ENCODE data around the gene EPHB2. TPM values are rescaled to one million over a fixed set of nuclear protein-coding genes. Genes with fewer than 3 reads are reported as not detected.
"Not testable (repeated sequence)": the region's sequence is repeated elsewhere in the genome, so short reads cannot be mapped to it uniquely, and the experiment has no call there.

The EPHB2 gene
- 22.8 TPM for total RNA-seq

GRCh38 chr1:22710701-22711049 lies at the start of gene EPHB2:
Gene EPHB2, plus strand, starts transcription at chr1:22710839. Its CDS starts 144 bp downstream, at chr1:22710983.
- no peak for FAIRE-seq
- peak; percentile 82 to 90 for DNase-seq (ENCODE audit: low spot score in 2 of 2)

- DNase-seq (ENCODE audit: low spot score in 2 of 2) (no peak), FAIRE-seq (no peak)
These were observed 48.8 kb upstream of the EPHB2 start for GRCh38 chr1:22661880-22662279.

DNA sequence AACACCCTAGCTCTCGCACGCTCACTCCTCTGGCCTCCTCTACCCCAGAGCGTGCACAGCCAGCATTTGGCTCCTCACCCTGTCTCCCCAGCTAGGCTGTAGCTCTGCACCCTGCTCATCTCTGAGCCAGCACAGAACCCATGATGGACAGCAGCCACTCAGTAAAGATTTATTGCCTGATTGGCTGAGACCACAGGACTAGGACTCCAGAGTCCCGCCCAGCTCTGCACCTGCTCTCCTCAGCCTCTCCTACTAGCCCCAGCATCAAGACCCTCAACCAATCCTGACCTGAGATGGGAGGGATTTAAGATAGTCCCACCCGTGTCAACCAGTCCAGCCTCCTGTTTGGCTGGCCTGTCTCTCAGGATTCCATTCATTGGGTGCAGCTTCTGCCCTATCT lies 48.3 kb upstream of the EPHB2 start:
- FAIRE-seq (no peak), DNase-seq (ENCODE audit: low spot score in 2 of 2) (no peak)

GRCh38 chr1:22662986-22663408 lies 47.6 kb upstream of the EPHB2 start:
- no peak for FAIRE-seq

GRCh38 chr1:22665752-22666151 lies 44.9 kb upstream of the EPHB2 start:
- FAIRE-seq: no peak

More at GRCh38 chr1:22662986-22663408, 47.6 kb upstream of the EPHB2 start:
- no peak for DNase-seq (ENCODE audit: low spot score in 2 of 2)

DNA sequence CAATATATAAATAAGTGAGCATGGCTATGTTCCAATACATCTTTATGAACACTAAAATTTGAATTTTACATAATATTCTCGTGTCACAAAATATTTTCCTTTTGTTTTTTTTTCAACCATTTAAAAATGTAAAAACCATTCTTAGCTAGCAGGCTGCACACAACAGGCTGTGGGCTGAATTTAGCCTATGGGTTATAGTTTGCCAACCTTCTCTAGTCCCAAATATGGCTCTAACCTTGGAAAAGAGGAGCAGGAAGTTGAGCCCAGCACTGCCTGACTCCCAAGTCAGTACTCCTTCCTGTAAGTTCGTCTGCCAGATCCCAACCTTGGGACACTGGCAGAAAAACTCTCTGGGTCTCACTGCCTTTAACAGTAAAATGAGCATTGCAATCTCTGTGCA lies 44.2 kb upstream of the EPHB2 start:
- FAIRE-seq (no peak), DNase-seq (ENCODE audit: low spot score in 2 of 2) (no peak)

More at GRCh38 chr1:22665752-22666151, 44.9 kb upstream of the EPHB2 start:
- DNase-seq (ENCODE audit: low spot score in 2 of 2): no peak

GRCh38 chr1:22668840-22669239 lies 41.8 kb upstream of the EPHB2 start:
- not testable (repeated sequence) for DNase-seq (ENCODE audit: low spot score in 2 of 2); FAIRE-seq

GRCh38 chr1:22670352-22670975 lies 40.2 kb upstream of the EPHB2 start:
- FAIRE-seq (no peak), DNase-seq (ENCODE audit: low spot score in 2 of 2) (no peak)

GRCh38 chr1:22671999-22672398 lies 38.6 kb upstream of the EPHB2 start:
- FAIRE-seq: no peak
- no peak for DNase-seq (ENCODE audit: low spot score in 2 of 2)

- DNase-seq (ENCODE audit: low spot score in 2 of 2) (peak; percentile 54 to 62), FAIRE-seq (no peak)
These were observed 36.9 kb upstream of the EPHB2 start for GRCh38 chr1:22673486-22674409.

- FAIRE-seq: no peak
These were observed 36.3 kb upstream of the EPHB2 start for GRCh38 chr1:22674410-22674749.

GRCh38 chr1:22676151-22676550 lies 34.5 kb upstream of the EPHB2 start:
- FAIRE-seq; DNase-seq (ENCODE audit: low spot score in 2 of 2): not testable (repeated sequence)

More at GRCh38 chr1:22674410-22674749, 36.3 kb upstream of the EPHB2 start:
- no peak for DNase-seq (ENCODE audit: low spot score in 2 of 2)

- DNase-seq (ENCODE audit: low spot score in 2 of 2): no peak
- FAIRE-seq: no peak
These were observed 33.6 kb upstream of the EPHB2 start for GRCh38 chr1:22676916-22677583.

- FAIRE-seq (no peak), DNase-seq (ENCODE audit: low spot score in 2 of 2) (no peak)
These were observed 32.4 kb upstream of the EPHB2 start for GRCh38 chr1:22677931-22678896.

DNA sequence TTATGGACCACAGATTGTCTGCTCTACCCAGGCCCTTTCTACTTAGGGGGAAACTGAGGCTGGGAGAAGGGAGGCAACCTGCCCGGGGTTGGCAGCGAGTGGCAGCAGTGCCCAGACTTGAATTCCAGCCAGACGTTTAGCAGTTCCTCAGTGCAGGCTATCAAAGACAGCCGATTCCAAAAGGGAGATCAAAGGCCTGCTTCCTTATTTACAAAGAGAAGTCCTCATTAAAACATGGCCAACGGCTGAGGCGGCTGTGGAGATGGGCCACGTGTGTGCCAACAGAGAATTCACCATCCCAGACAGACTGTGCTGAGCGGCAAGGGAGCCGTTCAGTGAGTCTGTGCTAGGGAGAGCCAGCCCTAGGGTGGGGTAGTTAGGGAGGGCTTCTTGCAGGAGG lies 29.9 kb upstream of the EPHB2 start:
- FAIRE-seq: no peak
- no peak for DNase-seq (ENCODE audit: low spot score in 2 of 2)

DNA sequence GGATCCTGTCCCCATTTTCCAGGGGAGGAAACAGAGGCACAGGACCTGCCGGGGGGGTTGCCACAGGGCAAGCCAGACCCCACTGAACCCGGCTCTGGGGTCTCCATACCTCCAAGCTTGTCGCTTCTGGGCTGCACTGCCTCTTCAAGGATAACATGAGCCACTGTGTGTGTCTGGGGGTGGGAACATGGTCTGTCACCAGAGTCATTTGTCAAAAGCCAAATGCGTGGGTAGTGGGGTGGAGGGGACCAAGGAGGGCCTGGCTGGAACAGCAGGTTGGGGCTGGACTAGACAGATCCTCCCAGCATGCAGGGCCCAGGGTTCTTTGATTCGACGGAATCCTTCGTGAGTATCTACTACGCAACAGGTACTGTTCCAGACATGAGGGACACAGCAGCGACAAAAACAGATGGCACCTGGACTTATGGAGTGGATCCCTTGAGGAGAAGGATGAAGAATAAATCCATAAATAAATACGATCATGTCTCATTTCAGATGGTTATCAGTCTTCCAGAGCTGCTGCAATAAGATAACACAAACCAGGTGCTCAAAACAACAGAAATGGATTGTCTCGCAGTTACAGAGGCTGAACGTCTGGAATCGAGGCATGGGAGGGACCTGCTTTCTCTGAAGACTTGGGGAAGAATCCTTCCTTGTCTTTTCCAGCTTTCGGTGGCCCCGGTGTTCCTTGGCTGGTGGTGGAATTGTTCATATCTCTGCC lies 28.9 kb upstream of the EPHB2 start:
- FAIRE-seq: no peak
- no peak for DNase-seq (ENCODE audit: low spot score in 2 of 2)

- FAIRE-seq: no peak
These were observed 27.1 kb upstream of the EPHB2 start for GRCh38 chr1:22683547-22683946.

DNA sequence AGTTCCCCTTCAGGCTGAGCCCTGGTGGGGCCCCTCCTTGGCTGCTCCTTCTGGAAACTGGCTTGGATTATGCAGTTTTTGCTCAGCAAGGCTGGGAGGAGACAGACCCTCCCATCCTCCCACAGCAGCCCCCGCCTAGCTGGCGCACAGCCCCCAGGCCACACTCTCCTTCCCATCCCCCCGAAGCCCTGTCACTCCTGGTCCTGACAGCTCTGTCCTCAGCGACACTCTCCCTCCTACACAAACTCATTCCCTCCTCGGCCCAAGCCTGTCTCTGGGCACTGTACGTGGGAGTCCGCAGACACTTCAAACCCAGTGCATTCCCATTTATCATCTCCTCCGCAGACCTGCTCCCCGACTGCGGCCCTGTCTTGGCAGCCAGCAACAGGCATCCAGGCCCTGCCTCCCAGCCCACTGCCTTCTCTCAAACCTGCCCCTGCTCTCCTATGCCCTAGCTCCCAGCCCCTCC lies 25.0 kb upstream of the EPHB2 start:
- DNase-seq (ENCODE audit: low spot score in 2 of 2) (peak in 1 of 2 donors; percentile 49), FAIRE-seq (no peak)

More at GRCh38 chr1:22683547-22683946, 27.1 kb upstream of the EPHB2 start:
- no peak for DNase-seq (ENCODE audit: low spot score in 2 of 2)

DNA sequence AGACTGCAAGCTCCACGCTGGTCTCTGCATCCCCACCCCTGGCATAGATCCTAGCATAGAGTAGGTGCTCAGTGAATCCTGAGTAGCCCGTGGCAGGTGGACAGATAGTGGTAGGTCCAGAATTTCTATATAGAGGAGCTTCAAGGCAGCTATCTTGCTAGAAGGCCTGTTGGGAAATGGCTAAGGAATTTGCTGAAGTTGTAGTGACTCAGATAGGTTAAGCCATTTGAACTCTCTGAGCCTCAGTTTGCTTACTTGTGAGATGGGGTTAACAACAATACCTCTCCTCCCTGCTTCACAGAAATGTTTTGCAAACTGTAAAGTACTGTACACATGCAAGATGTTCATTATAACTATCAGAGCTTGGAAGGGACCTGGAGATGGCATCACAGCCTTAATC lies 23.4 kb upstream of the EPHB2 start:
- DNase-seq (ENCODE audit: low spot score in 2 of 2) (no peak), FAIRE-seq (no peak)

Data from frontal cortex (tissue), 4 donors.